ENCODE results near the gene CDK2.

DNA sequence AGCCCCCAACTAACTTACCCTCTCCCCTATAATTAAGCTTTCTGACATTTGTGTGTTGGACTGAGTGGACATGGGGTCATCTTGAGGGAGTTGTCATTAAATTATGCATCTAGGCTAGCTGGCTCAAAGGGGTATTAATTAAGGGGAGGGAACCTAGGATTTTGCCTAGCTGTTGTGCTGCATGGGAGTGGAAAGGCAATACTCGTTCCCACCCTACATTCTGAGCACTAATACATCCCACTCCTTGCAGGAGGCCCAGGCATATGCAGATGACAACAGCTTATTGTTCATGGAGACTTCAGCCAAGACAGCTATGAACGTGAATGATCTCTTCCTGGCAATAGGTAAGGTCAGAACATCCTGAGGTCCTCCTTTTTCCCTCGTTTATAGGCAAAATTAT lies 24.5 kb downstream of the CDK2 start:
- TF ChIP-seq, protein P1, sequence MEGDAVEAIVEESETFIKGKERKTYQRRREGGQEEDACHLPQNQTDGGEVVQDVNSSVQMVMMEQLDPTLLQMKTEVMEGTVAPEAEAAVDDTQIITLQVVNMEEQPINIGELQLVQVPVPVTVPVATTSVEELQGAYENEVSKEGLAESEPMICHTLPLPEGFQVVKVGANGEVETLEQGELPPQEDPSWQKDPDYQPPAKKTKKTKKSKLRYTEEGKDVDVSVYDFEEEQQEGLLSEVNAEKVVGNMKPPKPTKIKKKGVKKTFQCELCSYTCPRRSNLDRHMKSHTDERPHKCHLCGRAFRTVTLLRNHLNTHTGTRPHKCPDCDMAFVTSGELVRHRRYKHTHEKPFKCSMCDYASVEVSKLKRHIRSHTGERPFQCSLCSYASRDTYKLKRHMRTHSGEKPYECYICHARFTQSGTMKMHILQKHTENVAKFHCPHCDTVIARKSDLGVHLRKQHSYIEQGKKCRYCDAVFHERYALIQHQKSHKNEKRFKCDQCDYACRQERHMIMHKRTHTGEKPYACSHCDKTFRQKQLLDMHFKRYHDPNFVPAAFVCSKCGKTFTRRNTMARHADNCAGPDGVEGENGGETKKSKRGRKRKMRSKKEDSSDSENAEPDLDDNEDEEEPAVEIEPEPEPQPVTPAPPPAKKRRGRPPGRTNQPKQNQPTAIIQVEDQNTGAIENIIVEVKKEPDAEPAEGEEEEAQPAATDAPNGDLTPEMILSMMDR (IDR thresholded peaks at IDR 0.05; ENCODE audit: borderline replicate concordance, extremely low read depth, low read length, poor library complexity, severe bottlenecking): no peak
- TF ChIP-seq EZH2 (IDR thresholded peaks at IDR 0.05; ENCODE audit: borderline replicate concordance, low read depth, low read length, severe bottlenecking): no peak

All from DND-41 (cell line).